ENCODE data around the gene ADGRB2. TPM values are rescaled to one million over a fixed set of nuclear protein-coding genes. Genes with fewer than 3 reads are reported as not detected.

The ADGRB2 gene
- total RNA-seq, 4 donors from 2014 or later = 1.4 to 6.0 (median 2.5) TPM

GRCh38 chr1:31801458-31801857 lies 37.3 kb upstream of the ADGRB2 start:
- TF ChIP-seq POLR2AphosphoS5 (IDR thresholded peaks at IDR 0.05) (no peak), EP300 (IDR thresholded peaks at IDR 0.05) (no peak), CTCF (IDR thresholded peaks at IDR 0.05) (no peak), POLR2A (IDR thresholded peaks at IDR 0.05) (no peak)
- no peaks in the 10 kb centered on the region for H3K9me3 ChIP-seq
- WGBS = 86% methylated on average over 1 of the region's 1 CpG
- H3K36me3 ChIP-seq = no peaks in the 10 kb centered on the region
- peaks cover 7% of the 10 kb centered on the region for H3K27me3 ChIP-seq
- H3K4me1 ChIP-seq = peaks cover 7% of the 10 kb centered on the region
- DNase-seq (ENCODE audit: low spot score in 2 of 2) = peak; percentile 22 to 52
- no peak overlapping the region for H3K27ac ChIP-seq
- no peak overlapping the region for H3K4me3 ChIP-seq

- Histone ChIP-seq H3K4me1 (peaks cover 7% of the 10 kb centered on the region), H3K36me3 (no peaks in the 10 kb centered on the region), H3K4me3 (no peak overlapping the region), H3K27me3 (peaks cover 11% of the 10 kb centered on the region), H3K27ac (no peak overlapping the region), H3K9me3 (no peaks in the 10 kb centered on the region)
- 94% methylated on average over 4 of the region's 4 CpGs for WGBS
- TF ChIP-seq EP300 (IDR thresholded peaks at IDR 0.05) (no peak), POLR2AphosphoS5 (IDR thresholded peaks at IDR 0.05) (no peak), CTCF (IDR thresholded peaks at IDR 0.05) (no peak), POLR2A (IDR thresholded peaks at IDR 0.05) (no peak)
- no peak for DNase-seq (ENCODE audit: low spot score in 2 of 2)
Measured at GRCh38 chr1:31800674-31800967, 36.5 kb upstream of the ADGRB2 start.

GRCh38 chr1:31799895-31800673 lies 35.9 kb upstream of the ADGRB2 start:
- no peaks in the 10 kb centered on the region for H3K36me3 ChIP-seq
- peak; percentile 51 to 76 for DNase-seq (ENCODE audit: low spot score in 2 of 2)
- peaks cover 7% of the 10 kb centered on the region for H3K4me1 ChIP-seq
- TF ChIP-seq CTCF (IDR thresholded peaks at IDR 0.05) (no peak), EP300 (IDR thresholded peaks at IDR 0.05) (no peak), POLR2A (IDR thresholded peaks at IDR 0.05) (no peak), POLR2AphosphoS5 (IDR thresholded peaks at IDR 0.05) (no peak)
- no peak overlapping the region for H3K27ac ChIP-seq
- 83% methylated on average over 9 of the region's 16 CpGs for WGBS
- H3K9me3 ChIP-seq = no peaks in the 10 kb centered on the region
- H3K4me3 ChIP-seq = no peak overlapping the region
- H3K27me3 ChIP-seq = peaks cover 11% of the 10 kb centered on the region

DNA sequence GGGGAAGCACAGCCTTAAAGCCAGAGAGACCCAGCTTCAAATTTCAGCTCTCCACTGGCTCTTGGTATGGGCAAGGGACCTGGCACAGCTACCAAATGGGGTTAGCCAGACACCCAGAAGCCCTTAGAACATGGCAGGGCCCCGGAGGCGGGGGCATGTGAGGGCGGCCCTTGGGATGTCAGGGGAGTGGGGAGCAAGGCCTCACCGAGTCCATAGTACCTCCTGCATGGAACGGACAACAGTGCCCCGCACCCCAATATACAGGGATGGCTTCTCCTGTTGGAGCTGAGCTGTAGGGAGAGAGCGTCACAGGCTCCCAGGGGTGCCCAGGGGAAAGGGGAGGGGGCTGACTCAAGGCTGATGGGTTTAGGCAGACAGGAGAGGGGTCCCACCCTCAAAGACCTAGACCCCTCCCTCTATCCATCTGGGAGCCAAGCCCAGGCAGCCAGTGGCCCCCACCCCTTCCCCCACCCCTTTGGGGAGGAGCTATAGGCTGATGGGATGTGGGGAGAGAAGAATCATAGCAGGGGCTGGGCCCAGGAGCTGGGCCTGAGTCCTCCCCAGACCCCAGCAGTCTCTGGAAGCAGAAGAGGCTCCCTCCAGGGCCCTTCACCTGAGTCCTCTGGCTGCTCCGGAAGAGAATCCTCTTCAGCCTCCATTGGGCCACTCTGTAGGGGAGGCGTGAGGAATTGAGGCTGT lies 35.2 kb upstream of the ADGRB2 start:
- TF ChIP-seq POLR2A (IDR thresholded peaks at IDR 0.05) (no peak), CTCF (IDR thresholded peaks at IDR 0.05) (no peak), EP300 (IDR thresholded peaks at IDR 0.05) (no peak)
- Histone ChIP-seq H3K36me3 (no peaks in the 10 kb centered on the region), H3K27me3 (peaks cover 11% of the 10 kb centered on the region), H3K4me3 (no peak overlapping the region), H3K4me1 (peaks cover 7% of the 10 kb centered on the region), H3K9me3 (no peaks in the 10 kb centered on the region), H3K27ac (no peak overlapping the region)
- 92% methylated on average over 2 of the region's 9 CpGs for whole genome bisulfite sequencing
- DNase-seq (ENCODE audit: low spot score in 2 of 2) = peak; percentile 35 to 65

GRCh38 chr1:31798433-31799195 lies 34.5 kb upstream of the ADGRB2 start:
- 56% methylated on average over 9 of the region's 17 CpGs for WGBS
- Histone ChIP-seq H3K9me3 (no peaks in the 10 kb centered on the region), H3K4me1 (peaks cover 7% of the 10 kb centered on the region), H3K36me3 (no peaks in the 10 kb centered on the region), H3K27ac (no peak overlapping the region), H3K4me3 (no peak overlapping the region), H3K27me3 (peaks cover 11% of the 10 kb centered on the region)
- DNase-seq (ENCODE audit: low spot score in 2 of 2) = peak; percentile 55 to 67
- TF ChIP-seq POLR2AphosphoS5 (IDR thresholded peaks at IDR 0.05) = no peak
- no peak for TF ChIP-seq POLR2A (IDR thresholded peaks at IDR 0.05)
- TF ChIP-seq EP300 (IDR thresholded peaks at IDR 0.05) = no peak
- no peak for TF ChIP-seq CTCF (IDR thresholded peaks at IDR 0.05)

All from suprapubic skin (tissue), 4 donors.